GM12891 (cell line): ENCODE data around the gene C8G.

ENCODE experiments used
- POLR2A ChIP-seq: IDR thresholded peaks from 2 replicates; pipeline ENCODE4 v1.6.1; 2011; ENCODE audit warnings: low read depth, low read length, control low read depth
- POLR2AphosphoS5 ChIP-seq: IDR thresholded peaks from 2 replicates; pipeline ENCODE4 v1.6.1; 2011; ENCODE audit warnings: low read depth, low read length, control low read depth
- POU2F2 ChIP-seq: IDR thresholded peaks from 2 replicates; pipeline ENCODE4 v1.6.1; 2011; ENCODE audit warnings: low read depth, mild to moderate bottlenecking, control low read depth, low read length, moderate library complexity
- SPI1 ChIP-seq: IDR thresholded peaks from 2 replicates; pipeline ENCODE4 v1.6.1; 2011; ENCODE audit warnings: low read depth, low read length, control low read depth
- TAF1 ChIP-seq: IDR thresholded peaks from 2 replicates; pipeline ENCODE4 v1.6.1; 2011; ENCODE audit warnings: low read depth, low read length, control low read depth

DNA sequence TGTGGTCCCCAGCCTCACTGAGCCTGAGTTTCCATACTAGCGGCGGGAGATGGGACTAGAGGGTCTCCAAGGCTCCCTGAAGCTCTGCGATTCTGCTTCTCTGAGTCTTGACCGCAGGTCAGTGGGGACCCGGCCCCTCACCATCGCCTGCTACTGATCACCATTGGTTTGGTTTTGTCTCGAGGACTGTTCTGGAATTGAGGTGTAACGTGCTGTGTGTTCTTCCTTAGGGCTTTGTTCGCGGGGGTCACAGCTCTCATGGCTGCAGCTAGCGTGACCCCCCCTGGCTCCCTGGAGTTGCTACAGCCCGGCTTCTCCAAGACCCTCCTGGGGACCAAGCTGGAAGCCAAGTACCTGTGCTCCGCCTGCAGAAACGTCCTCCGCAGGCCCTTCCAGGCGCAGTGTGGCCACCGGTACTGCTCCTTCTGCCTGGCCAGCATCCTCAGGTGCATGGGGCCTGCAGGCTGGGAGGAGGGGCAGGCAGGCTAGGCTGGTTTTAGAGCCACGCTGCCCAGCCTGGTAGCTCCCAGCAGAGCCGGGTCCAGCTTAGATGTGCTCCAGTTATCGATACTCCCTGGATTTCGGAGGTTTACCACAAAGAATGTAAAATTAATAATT, 46.5 kb upstream of the C8G start:
- no peak for TF ChIP-seq POLR2AphosphoS5
- TF ChIP-seq POLR2A: no peak
- TF ChIP-seq TAF1: no peak
- TF ChIP-seq POU2F2: no peak
- no peak for TF ChIP-seq SPI1
